Right ventricle myocardium inferior (tissue), 1 donor: Measurements from ENCODE around the gene APEX1. TPM values are rescaled to one million over a fixed set of nuclear protein-coding genes. Genes with fewer than 3 reads are reported as not detected.
A peak's percentile ranks its signal among the peaks of the same experiment; 100 is the strongest.
"Not testable (repeated sequence)": the region's sequence is repeated elsewhere in the genome, so short reads cannot be mapped to it uniquely, and the experiment has no call there.

ENCODE experiments used
- ATAC-seq: fragments of 200-7000 bp; cut with Tn5 transposase; one replicate; pipeline ENCODE4 v1.9.1; 2020; ENCODE audit warnings: mild to moderate bottlenecking, moderate library complexity
- DNase-seq: peaks from one replicate; pipeline ENCODE4 v3.0.0; 2021; ENCODE audit errors: missing footprints
- intact Hi-C: fragments of 100-400 bp; cut with DNase I; formaldehyde crosslinking; loops from one replicate; pipeline ENCODE4 v1.11.0; 2022
- total RNA-seq: library from RNA; stranded (reverse); fragmentation: NEBNext Ultra II Directional; extraction: Animal tissue kit (Norgen Biotek cat#: 25700); gene quantifications from one replicate; pipeline ENCODE4 v1.2.1, GENCODE V29; 2021
- donor health status: DM: no; HTN: yes; CAD: no; lungs with severe emphysema.

Gene APEX1
- total RNA-seq, 1 donor from 2014 or later = 67.2 TPM

- DNase-seq (no peak), ATAC-seq (peak; percentile 18)
These were observed 25.0 kb upstream of the APEX1 start for GRCh38 chr14:20429801-20430669.

GRCh38 chr14:20434701-20435581 lies 20.1 kb upstream of the APEX1 start:
- DNase-seq (peak; percentile 86), ATAC-seq (peak; percentile 78)
- intact Hi-C loops = no loop called here

More at GRCh38 chr14:20429801-20430669, 25.0 kb upstream of the APEX1 start:
- intact Hi-C loops = no loop called here

GRCh38 chr14:20435582-20436362 lies 19.3 kb upstream of the APEX1 start, which contains the start of gene KLHL33:
TSS of gene KLHL33 (minus strand) at chr14:20436166. CDS start at chr14:20435811, 355 bp downstream.
- intact Hi-C loops = no loop called here
- DNase-seq (no peak), ATAC-seq (peak; percentile 3)

- DNase-seq = no peak
- no peak for ATAC-seq
- intact Hi-C loops = no loop called here
These were observed 18.7 kb upstream of the APEX1 start for GRCh38 chr14:20436363-20436755.

GRCh38 chr14:20438664-20439063 lies 16.4 kb upstream of the APEX1 start:
- DNase-seq = no peak
- intact Hi-C loops = no loop called here
- no peak for ATAC-seq

- intact Hi-C loops = no loop called here
- ATAC-seq (no peak), DNase-seq (no peak)
These were observed 14.6 kb upstream of the APEX1 start for GRCh38 chr14:20440465-20440864.

GRCh38 chr14:20440882-20441281 lies 14.1 kb upstream of the APEX1 start:
- intact Hi-C loops = no loop called here

GRCh38 chr14:20441461-20441860 lies 13.6 kb upstream of the APEX1 start:
- ATAC-seq = no peak
- intact Hi-C loops = no loop called here
- DNase-seq = no peak

More at GRCh38 chr14:20440882-20441281, 14.1 kb upstream of the APEX1 start:
- no peak for DNase-seq
- no peak for ATAC-seq

- ATAC-seq, intact Hi-C loops, DNase-seq: not testable (repeated sequence)
These were observed 11.4 kb upstream of the APEX1 start for GRCh38 chr14:20443650-20444049.

GRCh38 chr14:20446889-20447288 lies 8.1 kb upstream of the APEX1 start:
- ATAC-seq = no peak
- intact Hi-C loops = no loop called here
- DNase-seq = no peak

GRCh38 chr14:20452831-20453230 lies 2.2 kb upstream of the APEX1 start:
- DNase-seq, intact Hi-C loops, ATAC-seq: not testable (repeated sequence)

- peak; percentile 45 for ATAC-seq
- DNase-seq = no peak
- intact Hi-C loops = no loop called here
These were observed 602 bp downstream of the APEX1 start for GRCh38 chr14:20455355-20456300.

GRCh38 chr14:20456971-20457370 lies 1.9 kb downstream of the APEX1 start:
- ATAC-seq (no peak), DNase-seq (no peak)
- intact Hi-C loops = no loop called here

- DNase-seq = no peak
- intact Hi-C loops = no loop called here
- ATAC-seq = no peak
These were observed 3.2 kb downstream of the APEX1 start for GRCh38 chr14:20458031-20458789.

- DNase-seq (no peak), ATAC-seq (peak; percentile 0)
- intact Hi-C loops = loop anchor here (2.0 to 5.0 kb wide), 4 partner anchors 118 to 222 kb away; partner anchors contain the start of genes CCNB1IP1, PARP2 and RNASE4
These were observed 5.6 kb downstream of the APEX1 start for GRCh38 chr14:20460458-20461224.
